ENCODE results near the gene TNFAIP2. TPM values are rescaled to one million over a fixed set of nuclear protein-coding genes. Genes with fewer than 3 reads are reported as not detected.

Gene TNFAIP2
- total RNA-seq, 2 experiments from 2014 or later = not detected

- DNase-seq (ENCODE audit: low spot score) = no peak
- H3K36me3 ChIP-seq (ENCODE audit: insufficient read depth, low read length) = no peaks in the 10 kb centered on the region
- no peaks in the 10 kb centered on the region for H3K79me2 ChIP-seq (ENCODE audit: insufficient read depth, low read depth, low read length)
- TF ChIP-seq CTCF (conservative IDR thresholded peaks at IDR 0.05; ENCODE audit: low read length) = no peak
- TF ChIP-seq EZH2phosphoT487 (IDR thresholded peaks at IDR 0.05; ENCODE audit: borderline replicate concordance, low read depth, low read length) = no peak
- H3K9me2 ChIP-seq (ENCODE audit: insufficient read depth, low read length) = no peaks in the 10 kb centered on the region
- POLR2A ChIA-PET = no interaction called here
- CTCF ChIA-PET (ENCODE audit: unreplicated experiment) = interaction anchor here (0.8 kb wide), 1 partner anchor 33 kb away, joined by 3 read pairs; no protein-coding TSS in a partner anchor
- H3K4me3 ChIP-seq (ENCODE audit: low read depth, low read length, poor library complexity, severe bottlenecking) = no peak overlapping the region
- intact Hi-C loops (cut with micrococcal nuclease; ENCODE audit: unreplicated experiment) = no loop called here
- no peaks in the 10 kb centered on the region for H4K20me1 ChIP-seq (ENCODE audit: insufficient read depth, low read length)
- no peak overlapping the region for H3K4me2 ChIP-seq (ENCODE audit: low read length)
- no TSS peak for BruUV-seq (replicated peaks)
- no peak overlapping the region for H2AFZ ChIP-seq (ENCODE audit: low read length)
- H3K4me1 ChIP-seq (ENCODE audit: insufficient read depth, low read length, poor library complexity, severe bottlenecking) = peaks cover 33% of the 10 kb centered on the region
- no peaks in the 10 kb centered on the region for H3K9me3 ChIP-seq (ENCODE audit: low read length)
- no peak overlapping the region for H3K27ac ChIP-seq (ENCODE audit: low read depth, low read length, poor library complexity, severe bottlenecking)
These were observed 14.5 kb downstream of the TNFAIP2 start for GRCh38 chr14:103137689-103138300.

GRCh38 chr14:103138301-103139131, 15.3 kb downstream of the TNFAIP2 start:
- Histone ChIP-seq H3K9me2 (ENCODE audit: insufficient read depth, low read length) (no peaks in the 10 kb centered on the region), H3K4me3 (ENCODE audit: low read depth, low read length, poor library complexity, severe bottlenecking) (no peak overlapping the region), H3K9me3 (ENCODE audit: low read length) (no peaks in the 10 kb centered on the region), H4K20me1 (ENCODE audit: insufficient read depth, low read length) (no peaks in the 10 kb centered on the region), H3K4me2 (ENCODE audit: low read length) (no peak overlapping the region), H3K79me2 (ENCODE audit: insufficient read depth, low read depth, low read length) (no peaks in the 10 kb centered on the region), H3K27ac (ENCODE audit: low read depth, low read length, poor library complexity, severe bottlenecking) (no peak overlapping the region), H2AFZ (ENCODE audit: low read length) (no peak overlapping the region), H3K4me1 (ENCODE audit: insufficient read depth, low read length, poor library complexity, severe bottlenecking) (peaks cover 34% of the 10 kb centered on the region), H3K36me3 (ENCODE audit: insufficient read depth, low read length) (no peaks in the 10 kb centered on the region)
- BruUV-seq (replicated peaks) = no TSS peak
- ChIA-PET CTCF (ENCODE audit: unreplicated experiment) (no interaction called here), POLR2A (no interaction called here)
- intact Hi-C loops (cut with micrococcal nuclease; ENCODE audit: unreplicated experiment) = no loop called here
- no peak for TF ChIP-seq CTCF (conservative IDR thresholded peaks at IDR 0.05; ENCODE audit: low read length)
- no peak for TF ChIP-seq EZH2phosphoT487 (IDR thresholded peaks at IDR 0.05; ENCODE audit: borderline replicate concordance, low read depth, low read length)
- no peak for DNase-seq (ENCODE audit: low spot score)
